Heart right ventricle (tissue), 16 donors: ENCODE results near the gene FANK1. TPM values are rescaled to one million over a fixed set of nuclear protein-coding genes. Genes with fewer than 3 reads are reported as not detected.

ENCODE experiments used
- ATAC-seq, 8 donors: fragments of 200-7000 bp; cut with Tn5 transposase; one replicate each; pipeline ENCODE4 v1.9.1; 2020; ENCODE audit warnings: mild to moderate bottlenecking in 8 of 8, moderate library complexity in 8 of 8, moderate number of reproducible peaks in 1 of 8
- DNase-seq, 2 donors: peaks; one replicate each; pipeline ENCODE4 v3.0.0-alpha.2; 2020
- H3K27ac ChIP-seq, 10 donors: fragments of 200-600 bp; sonication (generic) in 2 of 10; one replicate each; pipeline versions ENCODE4 v1.5.0 to v1.8.0; 2020 to 2022; ENCODE audit warnings: mild to moderate bottlenecking in 3 of 10
- H3K27me3 ChIP-seq, 7 donors: fragments of 200-600 bp; one replicate each; pipeline ENCODE4 v1.8.0; 2021 to 2022; ENCODE audit warnings: mild to moderate bottlenecking in 2 of 7
- H3K36me3 ChIP-seq, 9 donors: fragments of 200-600 bp; sonication (generic) in 1 of 9; one replicate each; pipeline versions ENCODE4 v1.5.0 to v1.8.0; 2020 to 2022; ENCODE audit warnings: mild to moderate bottlenecking in 2 of 9
- H3K4me1 ChIP-seq, 9 donors: fragments of 200-600 bp; sonication (generic) in 1 of 9; one replicate each; pipeline versions ENCODE4 v1.5.0 to v1.8.0; 2020 to 2022; ENCODE audit warnings: mild to moderate bottlenecking in 4 of 9
- H3K4me3 ChIP-seq, 10 donors: fragments of 200-600 bp; sonication (generic) in 2 of 10; one replicate each; pipeline versions ENCODE4 v1.5.0 to v1.8.0; 2020 to 2022; ENCODE audit warnings: mild to moderate bottlenecking in 7 of 10, moderate library complexity in 2 of 10
- H3K9me3 ChIP-seq, 11 donors: fragments of 200-600 bp in 10 of 11; sonication (generic) in 2 of 11; one replicate each; pipeline versions ENCODE4 v1.5.0 to v1.8.0; 2013 to 2022; ENCODE audit warnings: mild to moderate bottlenecking in 2 of 11, control low read depth in 1 of 11, moderate library complexity in 1 of 11
- CTCF ChIP-seq, 9 donors: fragments of 200-600 bp; sonication (generic) in 2 of 9; IDR thresholded peaks; one replicate each; pipeline versions ENCODE4 v1.5.0 to v1.8.0; 2021 to 2022; ENCODE audit warnings: antibody characterized with exemption in 9 of 9, mild to moderate bottlenecking in 5 of 9, moderate library complexity in 1 of 9
- WGBS, 2 donors: extraction: QIAGEN DNeasy Blood & Tissue Kit; methylation state at CpG; one replicate each; pipeline ENCODE4 v1.1.7; 2013; ENCODE audit warnings: inconsistent platforms in 1 of 2; 5-methylcytosine and 5-hydroxymethylcytosine counted together
- intact Hi-C, 10 donors: fragments of 100-400 bp; cut with DNase I; formaldehyde crosslinking; loops; one replicate each; pipeline versions ENCODE4 v1.11.1 to v1.14.2; 2022
- polyA plus RNA-seq, 2 donors: library from polyadenylated mRNA; stranded (reverse); fragments of 200-250 nt; gene quantifications; one replicate each; pipeline ENCODE4 v1.2.3, GENCODE V29; 2013
- total RNA-seq, 10 donors: library from RNA; stranded (reverse); fragmentation: NEBNext Ultra II Directional in 3 of 10; extraction: Animal tissue kit (Norgen Biotek cat#: 25700) in 3 of 10; gene quantifications; one replicate each; pipeline versions ENCODE4 v1.2.1 to v1.2.4, GENCODE V29; 2021 to 2023
- donor health status: Arrhythmogenic right ventricular cardiomyopathy.
- donor health status: ischemic (EF 13 %, LVEDD 7.1; RV severe dilation, severe dysfunction).
- donor health status: healthy with polysubstance abuse.
- donor health status: DM: no; HTN: yes; CAD: no.
- donor health status: DM: no; HTN: no; CAD: no.
- donor health status: ischemic (EF 25% LVEDD 6.9; RV normal size, moderate dysfunction).
- donor health status: ischemic (EF 25% LVEDD 5.7; RV mildly dilated, moderate dysfunction).
- donor health status: healthy.
- donor health status: DM: yes; HTN: yes; CAD: no.
- donor health status: Ischemic cardiomyopathy.
- donor health status: ischemic (EF 35%, LVEDD 5.7; RV mildly dilated, moderate dysfunction).
- donor health status: nonischemic (EF 11% LVEDD 7.7; RV severe dilation, severe dysfunction).
- donor health status: DM: yes; HTN: yes; CAD: no.
- donor health status: PGD.
- donor health status: ischemic (EF 29% LVEDD 5.4; RV normal size, mild dysfunction).
- donor health status: nonischemic (EF 23%, LVEDD 6.1; RV moderate dilation, normal function).

FANK1 gene
- total and polyA plus RNA-seq, 12 donors, result 0.40 to 1.2 (median 0.68) TPM; not detected in 3

GRCh38 chr10:125990974-125991373 lies 94.6 kb downstream of the FANK1 start:
- DNase-seq (no peak), ATAC-seq (no peak)
- Histone ChIP-seq H3K4me3 (no peak overlapping the region), H3K36me3 (no peaks in the 10 kb centered on the region), H3K27ac (no peak overlapping the region), H3K4me1 (no peaks in the 10 kb centered on the region), H3K27me3 (no peaks in the 10 kb centered on the region), H3K9me3 (no peaks in the 10 kb centered on the region)
- 97 to 98% methylated on average over 2 of the region's 2 CpGs for WGBS, 2 donors
- intact Hi-C loops, result no loop called here
- no peak for TF ChIP-seq CTCF (IDR thresholded peaks at IDR 0.05)

- intact Hi-C loops, result no loop called here
- no peak for ATAC-seq
- DNase-seq, result no peak
- no peaks in the 10 kb centered on the region for H3K4me1 ChIP-seq
- no peak overlapping the region for H3K27ac ChIP-seq
- WGBS, 2 donors, result 92 to 97% methylated on average over 1 of the region's 1 CpG
- TF ChIP-seq CTCF (IDR thresholded peaks at IDR 0.05), result no peak
- no peaks in the 10 kb centered on the region for H3K27me3 ChIP-seq
- no peaks in the 10 kb centered on the region for H3K9me3 ChIP-seq
- no peaks in the 10 kb centered on the region for H3K36me3 ChIP-seq
- no peak overlapping the region for H3K4me3 ChIP-seq
Measured at GRCh38 chr10:125991392-125991791, 95.0 kb downstream of the FANK1 start.

- no peak overlapping the region for H3K27ac ChIP-seq
- H3K9me3 ChIP-seq, result no peaks in the 10 kb centered on the region
- ATAC-seq (no peak), DNase-seq (no peak)
- no peak overlapping the region for H3K4me3 ChIP-seq
- intact Hi-C loops, result no loop called here
- no peaks in the 10 kb centered on the region for H3K36me3 ChIP-seq
- no peaks in the 10 kb centered on the region for H3K4me1 ChIP-seq
- no peak for TF ChIP-seq CTCF (IDR thresholded peaks at IDR 0.05)
- 67 to 68% methylated on average over 7 of the region's 7 CpGs for WGBS, 2 donors
- no peaks in the 10 kb centered on the region for H3K27me3 ChIP-seq
Measured at GRCh38 chr10:125992254-125992653, 95.9 kb downstream of the FANK1 start.

GRCh38 chr10:125994601-125995000 lies 98.2 kb downstream of the FANK1 start:
- intact Hi-C loops, result no loop called here
- ATAC-seq (no peak), DNase-seq (no peak)
- Histone ChIP-seq H3K27ac (no peak overlapping the region), H3K9me3 (no peaks in the 10 kb centered on the region), H3K4me3 (no peak overlapping the region), H3K4me1 (no peaks in the 10 kb centered on the region), H3K36me3 (no peaks in the 10 kb centered on the region), H3K27me3 (no peaks in the 10 kb centered on the region)
- no peak for TF ChIP-seq CTCF (IDR thresholded peaks at IDR 0.05)
- WGBS, 2 donors, result 88 to 92% methylated on average over 6 of the region's 6 CpGs
